HEK293T (cell line): ENCODE data around the gene SAMSN1.

Experiments used
- CTCF ChIA-PET: fragments of 350-600 bp; formaldehyde crosslinking; extraction: SDS; loops from one replicate; lab custom pipeline; 2021; ENCODE audit warnings: antibody characterized with exemption, inconsistent platforms; lab: Yijun Ruan, JAX
- POLR2A ChIA-PET: fragments of 350-600 bp; formaldehyde crosslinking; extraction: SDS; loops from one replicate; lab custom pipeline; 2020; ENCODE audit warnings: antibody characterized with exemption, inconsistent platforms; lab: Yijun Ruan, JAX
- DNase-seq: peaks from one replicate; pipeline ENCODE4 v3.0.0; 2012; ENCODE audit warnings: mixed read lengths; ENCODE audit errors: extremely low spot score
- ARNT ChIP-seq: fragments of 450-650 bp; IDR thresholded peaks from 2 replicates; pipeline ENCODE4 v1.6.1; 2017; ENCODE audit warnings: mild to moderate bottlenecking
- BHLHE40 ChIP-seq: fragments of 450-650 bp; IDR thresholded peaks from 2 replicates; pipeline ENCODE4 v1.6.1; 2016; ENCODE audit warnings: mild to moderate bottlenecking, moderate library complexity, borderline replicate concordance
- CTBP1 ChIP-seq: fragments of 450-650 bp; IDR thresholded peaks from 2 replicates; pipeline ENCODE4 v1.6.1; 2016; ENCODE audit warnings: borderline replicate concordance
- ELF4 ChIP-seq: fragments of 450-650 bp; IDR thresholded peaks from 2 replicates; pipeline ENCODE4 v1.6.1; 2017; ENCODE audit warnings: antibody characterized with exemption
- FOXA1 ChIP-seq: fragments of 450-650 bp; IDR thresholded peaks from 2 replicates; pipeline ENCODE4 v1.6.1; 2016; ENCODE audit warnings: mild to moderate bottlenecking
- FOXK2 ChIP-seq: fragments of 450-650 bp; IDR thresholded peaks from 2 replicates; pipeline ENCODE4 v1.6.1; 2016; ENCODE audit warnings: mild to moderate bottlenecking
- FOXM1 ChIP-seq: fragments of 450-650 bp; IDR thresholded peaks from 2 replicates; pipeline ENCODE4 v1.6.1; 2017; ENCODE audit warnings: mild to moderate bottlenecking, borderline replicate concordance
- HDGF ChIP-seq: fragments of 450-650 bp; IDR thresholded peaks from 2 replicates; pipeline ENCODE4 v1.6.1; 2017; ENCODE audit warnings: antibody characterized with exemption, borderline replicate concordance
- L3MBTL2 ChIP-seq: fragments of 450-650 bp; conservative IDR thresholded peaks from 2 replicates; pipeline ENCODE4 v1.6.1; 2016; ENCODE audit warnings: mild to moderate bottlenecking
- LEF1 ChIP-seq: fragments of 450-650 bp; IDR thresholded peaks from 2 replicates; pipeline ENCODE4 v1.6.1; 2017; ENCODE audit warnings: mild to moderate bottlenecking, borderline replicate concordance
- NFRKB ChIP-seq: fragments of 450-650 bp; IDR thresholded peaks from 2 replicates; pipeline ENCODE4 v1.6.1; 2016; ENCODE audit warnings: mild to moderate bottlenecking, moderate library complexity
- PKNOX1 ChIP-seq: fragments of 450-650 bp; IDR thresholded peaks from 2 replicates; pipeline ENCODE4 v1.6.1; 2016
- SP1 ChIP-seq: fragments of 450-650 bp; IDR thresholded peaks from 2 replicates; pipeline ENCODE4 v1.6.1; 2017
- SUZ12 ChIP-seq: fragments of 450-650 bp; IDR thresholded peaks from 2 replicates; pipeline ENCODE4 v1.6.1; 2016; ENCODE audit warnings: mild to moderate bottlenecking
- TARDBP ChIP-seq: fragments of 450-650 bp; IDR thresholded peaks from 2 replicates; pipeline ENCODE4 v1.6.1; 2016
- ZNF384 ChIP-seq: fragments of 450-650 bp; IDR thresholded peaks from 2 replicates; pipeline ENCODE4 v1.6.1; 2016

SAMSN1 gene

GRCh38 chr21:14545906-14546480 is at the start of gene SAMSN1:
TSS of gene SAMSN1 (minus strand) at chr21:14546315. CDS start at chr21:14546261, 54 bp downstream.
- ChIA-PET CTCF (no interaction called here), POLR2A (no interaction called here)
- DNase-seq, result no peak
- no peak for TF ChIP-seq HDGF
- TF ChIP-seq BHLHE40, result no peak
- no peak for TF ChIP-seq ARNT
- TF ChIP-seq LEF1, result no peak
- TF ChIP-seq FOXM1, result no peak
- no peak for TF ChIP-seq NFRKB
- TF ChIP-seq ZNF384, result no peak
- TF ChIP-seq ELF4, result no peak
- no peak for TF ChIP-seq PKNOX1
- no peak for TF ChIP-seq SP1
- no peak for TF ChIP-seq L3MBTL2
- no peak for TF ChIP-seq CTBP1
- no peak for TF ChIP-seq FOXA1
- no peak for TF ChIP-seq TARDBP
- no peak for TF ChIP-seq SUZ12
- no peak for TF ChIP-seq FOXK2

DNA sequence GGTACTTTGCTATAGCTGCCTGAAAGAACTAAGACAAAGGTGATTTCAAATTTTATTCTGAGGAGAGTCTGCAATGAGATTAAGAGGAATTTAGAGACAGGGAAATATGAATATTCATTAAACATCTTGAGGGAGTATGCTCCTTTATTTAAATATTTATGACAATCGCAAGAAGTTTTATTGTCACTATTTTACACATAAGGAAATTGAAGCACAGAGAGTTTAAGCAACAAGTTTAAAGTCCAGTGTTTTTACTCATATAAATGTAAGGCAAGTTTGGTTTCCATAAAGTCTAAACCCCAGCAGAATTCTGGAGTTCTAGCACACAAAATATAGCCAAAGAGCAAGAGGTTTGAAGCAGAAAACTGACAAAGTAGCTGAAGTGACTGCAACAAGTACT is 49.3 kb upstream of the SAMSN1 start:
- DNase-seq, result no peak
- TF ChIP-seq ZNF384 (no peak), FOXM1 (no peak), SUZ12 (no peak), ELF4 (no peak), HDGF (no peak), NFRKB (no peak), SP1 (no peak), FOXA1 (no peak), L3MBTL2 (no peak)
- ChIA-PET CTCF (no interaction called here), POLR2A (no interaction called here)

DNA sequence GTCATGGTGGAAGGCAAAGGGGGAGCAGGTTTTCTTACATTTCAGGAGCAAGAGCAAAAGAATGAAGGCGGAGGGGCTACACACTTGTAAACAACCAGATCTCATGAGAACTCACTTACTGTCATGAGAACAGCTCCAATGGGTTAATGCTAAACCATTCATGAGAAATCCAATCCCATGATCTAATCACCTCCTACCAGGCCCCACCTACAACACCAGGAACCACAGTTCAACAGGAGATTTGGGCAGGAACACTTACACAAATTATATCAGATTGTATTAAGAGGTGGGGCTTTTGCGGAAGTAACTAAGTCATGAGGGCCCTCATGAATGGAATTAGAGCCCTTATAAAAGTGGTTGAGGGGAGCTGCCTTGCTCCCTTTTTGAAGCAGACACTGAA is 48.9 kb upstream of the SAMSN1 start:
- TF ChIP-seq ZNF384 (no peak), PKNOX1 (no peak), SP1 (no peak)
- POLR2A ChIA-PET, result no interaction called here
- no peak for DNase-seq
- CTCF ChIA-PET, result no interaction called here

GRCh38 chr21:14593230-14593629 is 47.1 kb upstream of the SAMSN1 start:
- ChIA-PET POLR2A (no interaction called here), CTCF (no interaction called here)
- TF ChIP-seq ZNF384 (no peak), FOXM1 (no peak), FOXK2 (no peak), L3MBTL2 (no peak), NFRKB (no peak), LEF1 (no peak), PKNOX1 (no peak), ARNT (no peak), BHLHE40 (no peak), SP1 (no peak), ELF4 (no peak), CTBP1 (no peak), TARDBP (no peak), HDGF (no peak), FOXA1 (no peak), SUZ12 (no peak)
- DNase-seq, result no peak

DNA sequence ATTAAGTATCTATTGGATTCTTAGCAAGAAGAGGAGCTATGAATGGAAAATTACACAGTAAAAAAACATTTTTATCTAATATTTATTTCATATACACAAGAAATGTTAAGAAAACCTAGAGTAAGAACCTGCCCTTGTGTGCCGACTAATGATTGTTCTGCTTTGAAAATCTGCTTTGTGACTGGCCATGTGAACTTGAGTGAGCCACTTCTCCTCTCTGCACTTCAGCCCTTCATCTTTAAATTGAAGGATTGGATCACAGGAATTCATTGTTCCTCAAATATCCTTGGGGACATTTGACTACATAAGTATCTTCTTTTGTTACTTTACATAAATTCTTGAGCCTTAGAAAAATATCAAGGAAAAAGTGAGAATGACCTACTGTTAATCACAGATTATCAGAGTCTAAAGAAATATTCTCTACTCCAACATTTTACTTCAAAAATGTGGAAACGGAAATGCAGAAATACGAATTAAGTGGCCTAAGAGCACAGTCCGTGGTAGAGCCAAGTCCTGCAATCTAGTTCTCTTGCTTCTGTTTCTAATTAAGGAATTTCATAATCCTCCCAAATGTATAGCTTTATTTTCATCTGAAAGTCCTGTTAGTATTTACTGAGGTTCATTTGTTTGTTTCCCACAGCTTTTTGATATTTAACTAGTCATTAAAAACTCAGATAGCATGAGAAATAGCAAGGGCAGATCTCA is 46.3 kb upstream of the SAMSN1 start:
- no peak for TF ChIP-seq ELF4
- no peak for TF ChIP-seq L3MBTL2
- no peak for TF ChIP-seq FOXM1
- no peak for TF ChIP-seq FOXK2
- TF ChIP-seq SUZ12, result no peak
- no peak for TF ChIP-seq PKNOX1
- no peak for TF ChIP-seq TARDBP
- no peak for TF ChIP-seq ZNF384
- no peak for TF ChIP-seq ARNT
- TF ChIP-seq BHLHE40, result no peak
- TF ChIP-seq FOXA1, result no peak
- no peak for TF ChIP-seq HDGF
- DNase-seq, result no peak
- CTCF ChIA-PET, result no interaction called here
- POLR2A ChIA-PET, result no interaction called here
